ENCODE measurements around the gene PLAC8.
"Not testable (repeated sequence)": the region's sequence is repeated elsewhere in the genome, so short reads cannot be mapped to it uniquely, and the experiment has no call there.

Gene PLAC8

DNA sequence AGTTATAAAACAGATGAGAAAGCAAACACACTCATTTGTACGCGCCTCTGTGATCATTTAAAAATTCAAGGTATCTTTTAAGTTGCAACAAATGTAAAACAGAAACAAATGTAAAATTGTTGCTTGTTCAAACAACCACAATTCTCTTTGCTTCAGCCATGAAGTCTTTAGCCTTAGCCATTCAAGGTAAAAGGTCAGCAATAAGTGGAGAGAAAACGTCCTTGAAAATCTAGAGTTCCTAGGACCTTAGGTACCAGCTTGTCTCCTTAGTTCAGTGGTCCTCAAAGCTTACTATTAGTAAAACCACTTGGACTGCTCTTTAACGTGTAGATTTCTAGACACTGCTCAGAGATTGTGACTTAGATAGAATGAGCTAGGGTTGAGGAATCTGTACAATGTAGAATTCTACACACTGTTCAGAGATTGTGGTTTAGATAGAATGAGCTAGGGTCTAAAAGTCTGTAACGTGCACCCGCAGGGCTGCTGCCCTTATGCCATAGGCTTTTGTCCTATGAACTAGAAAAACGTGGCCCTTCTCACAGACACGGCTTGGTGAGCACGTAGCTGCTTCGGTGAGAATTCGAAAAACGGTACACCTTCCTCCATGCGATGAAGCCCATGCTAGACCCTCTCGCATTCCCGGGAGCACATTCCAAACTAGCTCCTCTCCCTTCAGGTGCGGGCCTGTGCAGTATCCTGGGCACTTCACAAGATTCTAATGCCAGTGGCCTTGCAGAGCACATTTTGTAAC lies 1.7 kb downstream of the PLAC8 start:
- DNase-seq (ENCODE audit: low read depth, low spot score), result no peak

DNA sequence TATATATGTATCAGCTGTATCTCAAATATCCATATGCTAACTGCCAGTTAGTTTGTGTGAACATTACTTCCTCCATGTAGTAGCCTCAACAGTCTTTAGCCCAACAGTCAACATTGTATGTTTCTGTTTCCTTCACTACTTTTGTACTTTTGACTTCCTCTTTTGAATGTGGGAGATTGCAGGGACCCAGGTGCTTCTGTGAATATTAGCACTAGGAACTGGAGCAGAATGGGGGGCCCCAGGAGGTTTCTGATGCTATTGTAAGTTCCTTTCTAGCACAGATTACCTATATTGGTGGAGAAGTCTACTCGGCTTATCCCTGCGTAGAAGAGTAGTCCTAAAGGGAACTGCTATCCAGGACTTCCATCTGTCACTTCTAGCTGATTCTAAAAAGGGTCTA lies 2.3 kb downstream of the PLAC8 start:
- DNase-seq (ENCODE audit: low read depth, low spot score), result no peak

DNA sequence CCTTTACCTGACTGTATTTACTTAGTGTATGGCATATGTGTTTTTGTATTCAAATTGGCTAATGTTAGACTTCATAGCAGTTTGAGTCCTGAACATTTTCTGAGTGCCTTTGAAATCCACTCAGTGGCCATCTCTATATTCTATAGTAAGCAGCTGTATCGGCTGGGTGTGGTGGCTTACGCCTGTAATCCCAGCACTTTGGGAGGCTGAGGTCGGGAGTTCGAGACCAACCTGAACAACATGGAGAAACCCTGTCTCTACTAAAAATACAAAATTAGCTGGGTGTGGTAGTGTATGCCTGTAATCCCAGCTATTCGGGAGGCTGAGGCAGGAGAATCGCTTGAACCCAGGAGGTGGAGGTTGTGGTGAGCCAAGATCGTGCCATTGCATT lies 2.8 kb downstream of the PLAC8 start:
- DNase-seq (ENCODE audit: low read depth, low spot score), result not testable (repeated sequence)

DNA sequence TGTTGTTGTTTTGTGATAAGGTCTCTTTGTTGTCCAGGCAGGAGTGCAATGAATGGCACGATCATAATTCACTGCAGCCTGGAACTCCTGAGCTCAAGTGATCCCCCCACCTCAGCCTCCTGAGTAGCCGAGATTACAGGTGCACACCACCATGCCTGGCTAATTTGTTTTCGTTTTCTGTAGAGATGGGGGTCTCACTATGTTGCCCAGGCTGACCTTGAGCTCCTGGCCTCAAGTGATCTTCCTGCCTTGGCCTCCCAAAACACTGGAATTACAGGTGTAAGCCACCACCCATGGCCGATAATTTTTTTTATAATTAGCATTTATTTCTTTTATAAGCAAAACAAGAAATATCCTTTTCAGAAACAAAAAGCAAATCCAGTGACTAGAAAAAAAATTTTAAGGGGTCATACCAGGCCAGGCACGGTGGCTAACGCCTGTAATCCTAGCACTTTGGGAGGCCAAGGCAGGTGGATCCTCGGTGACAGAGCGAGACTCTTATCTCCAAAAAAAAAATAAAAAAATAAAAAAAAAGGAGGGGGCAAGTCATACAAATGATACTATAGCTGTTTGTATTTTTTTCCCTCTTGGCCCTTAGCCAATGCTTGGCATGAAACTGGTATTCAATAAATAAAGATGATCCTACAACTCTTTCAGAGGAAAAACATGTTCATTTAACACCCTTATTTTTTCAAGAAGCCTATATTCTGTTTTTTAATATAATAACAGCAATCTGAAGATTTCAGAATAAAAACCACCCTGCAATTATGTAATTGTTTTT lies 3.4 kb downstream of the PLAC8 start:
- no peak for DNase-seq (ENCODE audit: low read depth, low spot score)

DNA sequence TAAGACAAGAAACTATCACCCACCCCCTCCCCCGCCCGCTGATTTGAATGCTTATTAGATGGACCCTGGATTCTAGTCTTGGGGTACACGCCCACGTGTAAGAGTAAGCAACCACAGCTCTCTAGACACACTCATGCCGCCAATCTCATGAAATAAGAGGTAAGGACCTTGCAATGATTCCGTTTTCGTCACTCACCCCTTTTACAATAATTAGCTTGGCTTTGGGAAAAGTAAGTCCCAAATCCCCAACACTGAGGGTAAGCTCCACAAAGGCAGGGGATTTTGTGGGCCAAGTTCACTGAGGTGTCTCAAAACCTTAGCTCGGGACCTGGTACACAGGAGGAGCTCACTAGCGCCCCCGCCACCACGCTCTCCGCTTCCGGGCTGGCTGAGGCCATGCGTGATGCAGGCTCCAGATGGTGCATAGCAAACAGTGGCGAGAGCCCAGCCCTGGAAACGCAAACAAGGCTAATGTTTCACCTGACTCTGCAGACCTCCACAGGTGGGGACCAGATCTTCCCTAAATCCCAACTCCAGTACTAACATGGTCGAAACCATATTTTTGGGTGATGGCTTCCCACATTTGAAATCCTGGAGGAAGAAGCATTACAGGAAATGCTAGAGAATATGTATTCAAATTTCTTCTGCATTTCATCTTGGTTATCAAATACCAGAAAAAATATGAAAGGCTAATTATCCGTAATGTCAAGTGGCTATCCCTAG lies 4.1 kb downstream of the PLAC8 start:
- DNase-seq (ENCODE audit: low read depth, low spot score), result peak; percentile 17

DNA sequence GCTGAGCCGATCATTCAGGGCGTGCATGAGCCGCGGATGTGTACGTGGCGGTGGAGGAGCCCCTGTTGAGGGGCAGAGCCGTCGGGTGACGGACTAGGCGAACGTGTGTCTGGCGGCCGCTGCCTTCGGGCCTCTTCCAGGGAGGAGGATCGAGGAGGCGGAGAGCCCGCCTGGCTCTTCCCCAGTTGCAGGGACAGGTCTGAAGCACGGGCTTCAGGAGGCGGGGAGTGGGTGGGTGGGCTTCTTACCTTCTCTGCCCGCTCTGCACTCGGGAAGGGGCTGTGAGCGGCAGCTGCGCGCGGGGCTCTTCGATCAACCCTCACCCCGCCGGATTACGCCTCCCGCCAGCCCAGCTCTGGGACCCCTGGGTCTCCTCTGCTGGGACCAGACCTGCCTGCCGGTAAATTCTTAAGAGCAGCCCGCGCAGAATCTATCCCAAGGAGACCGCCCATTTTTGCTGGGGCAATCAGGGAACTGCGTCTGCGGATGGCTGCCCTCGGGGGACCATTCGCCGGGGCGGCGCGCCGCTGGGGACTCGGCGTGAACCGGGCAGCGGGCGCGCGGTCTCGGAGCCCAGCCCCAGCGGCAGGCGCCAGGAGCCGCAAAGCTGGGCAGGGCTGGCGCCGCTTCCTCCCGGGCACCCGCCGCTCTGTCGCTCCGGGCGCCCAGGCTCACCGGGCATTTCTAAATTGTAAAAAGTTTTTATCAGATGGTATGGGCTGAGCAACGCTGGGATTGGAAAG lies 4.9 kb downstream of the PLAC8 start:
- DNase-seq (ENCODE audit: low read depth, low spot score), result no peak

DNA sequence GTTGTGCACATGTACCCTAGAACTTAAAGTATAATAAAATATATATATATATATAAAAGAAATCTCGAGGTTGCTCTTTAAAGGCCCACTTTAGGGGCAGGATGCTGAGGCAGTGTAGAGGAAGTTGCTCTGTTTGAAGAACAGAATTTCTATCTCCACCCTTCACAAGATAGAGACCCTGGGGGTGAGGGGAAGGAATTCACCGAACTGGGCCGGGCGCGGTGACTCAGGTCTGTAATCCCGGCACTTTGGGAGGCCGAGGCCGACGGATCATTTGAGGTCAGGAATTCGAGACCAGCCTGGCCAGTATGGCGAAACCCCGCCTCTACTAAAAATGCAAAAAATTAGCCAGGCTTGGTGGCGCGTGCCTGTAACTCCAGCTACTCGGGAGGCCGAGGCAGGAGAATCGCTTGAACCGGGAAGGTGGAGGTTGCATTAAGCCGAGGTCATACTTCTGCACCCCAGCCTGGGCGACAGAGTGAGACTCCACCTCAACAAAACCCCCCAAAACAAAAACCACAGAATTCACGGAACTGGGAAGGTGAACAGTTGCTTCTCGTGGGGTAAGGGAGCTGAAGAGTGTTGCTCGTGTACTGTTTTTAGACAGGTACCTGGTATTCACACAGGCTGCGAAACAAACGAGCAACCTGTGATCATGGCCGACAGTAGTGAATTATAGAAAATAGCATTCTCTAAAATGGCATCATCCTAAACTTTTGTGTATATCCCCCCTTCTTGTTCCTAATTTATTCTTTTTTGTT lies 6.2 kb downstream of the PLAC8 start:
- DNase-seq (ENCODE audit: low read depth, low spot score), result no peak

DNA sequence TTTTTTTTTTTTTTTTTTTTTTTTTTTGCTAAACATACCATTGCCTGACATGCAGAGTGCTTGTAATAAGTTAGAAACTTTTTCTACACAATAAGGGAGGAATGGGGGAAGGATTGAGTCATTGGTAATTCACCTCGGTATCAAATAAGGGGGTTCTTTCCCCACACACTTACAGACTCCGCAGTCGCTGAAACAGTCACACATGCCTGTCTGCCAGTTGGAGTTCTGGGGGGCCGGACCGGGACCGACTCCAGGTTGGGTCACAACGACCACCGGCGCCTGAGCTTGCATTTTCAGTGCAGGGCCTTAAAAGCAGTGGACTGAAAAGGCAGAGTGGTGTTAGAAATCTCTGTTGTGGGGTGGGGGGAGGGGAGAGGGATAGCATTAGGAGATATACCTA lies 6.9 kb downstream of the PLAC8 start:
- DNase-seq (ENCODE audit: low read depth, low spot score), result no peak

DNA sequence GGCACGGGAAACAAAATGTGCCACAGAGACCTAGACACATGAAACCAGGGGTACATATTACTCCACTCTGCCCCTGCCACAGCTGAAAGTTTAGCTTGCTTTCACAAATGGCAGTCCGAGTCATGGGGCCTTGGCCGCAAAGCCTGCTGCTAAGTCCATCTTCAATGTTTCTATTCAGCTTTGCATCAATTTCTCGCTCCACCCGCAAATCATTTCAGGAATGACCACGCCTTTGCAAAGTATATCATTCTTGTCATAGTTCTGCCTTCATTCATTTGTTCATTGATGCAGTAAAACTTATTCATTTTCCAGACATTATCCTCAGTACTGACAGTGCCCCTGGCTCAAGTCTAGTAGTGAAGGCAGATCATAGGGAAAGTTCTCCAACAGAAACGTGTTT lies 9.5 kb downstream of the PLAC8 start:
- DNase-seq (ENCODE audit: low read depth, low spot score), result no peak

DNA sequence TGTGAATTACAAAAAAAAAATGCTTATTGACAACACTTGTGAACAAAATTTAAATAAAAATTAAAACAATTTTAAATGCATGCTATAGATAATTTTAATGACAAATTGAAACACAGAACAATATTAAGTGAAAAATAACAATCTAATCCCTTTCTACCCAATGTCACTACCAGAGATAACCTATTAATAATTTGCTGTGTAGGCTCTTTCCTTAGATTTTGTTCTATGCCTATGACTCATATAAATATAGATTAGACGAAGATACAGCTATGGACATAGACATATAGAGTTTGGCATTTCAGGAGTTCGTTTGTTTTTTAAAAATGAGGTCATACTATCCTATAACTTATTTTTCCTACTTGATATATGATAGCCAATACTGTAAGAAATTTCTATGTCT lies 18.1 kb downstream of the PLAC8 start:
- DNase-seq (ENCODE audit: low read depth, low spot score), result no peak

DNA sequence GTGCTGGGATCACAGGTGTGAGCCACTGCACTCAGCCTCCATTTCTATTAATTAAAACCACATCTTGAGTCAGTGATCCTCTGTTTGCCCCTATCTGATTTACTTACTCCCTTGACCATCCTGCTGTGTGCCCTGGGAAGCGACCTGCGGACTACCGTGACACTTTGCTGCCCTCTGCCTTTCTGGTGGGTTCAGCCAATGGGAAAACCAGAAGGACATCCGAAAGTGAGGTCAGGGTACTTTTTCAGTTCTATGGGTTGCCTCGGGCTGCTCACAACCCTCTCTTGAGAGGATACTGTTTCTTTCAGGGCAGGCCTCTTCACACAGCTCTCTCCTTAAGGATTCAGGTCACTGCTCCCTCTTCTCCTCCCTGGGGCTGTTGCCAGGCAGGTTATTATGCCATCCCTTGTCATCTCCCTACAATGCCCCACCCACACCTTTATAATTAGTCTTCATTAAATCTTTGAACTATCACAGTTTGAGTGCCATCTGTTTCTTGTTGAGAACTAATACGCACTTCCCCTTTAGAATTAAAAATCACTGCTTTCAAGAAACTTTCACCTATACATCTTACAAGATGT lies 21.4 kb downstream of the PLAC8 start:
- no peak for DNase-seq (ENCODE audit: low read depth, low spot score)

DNA sequence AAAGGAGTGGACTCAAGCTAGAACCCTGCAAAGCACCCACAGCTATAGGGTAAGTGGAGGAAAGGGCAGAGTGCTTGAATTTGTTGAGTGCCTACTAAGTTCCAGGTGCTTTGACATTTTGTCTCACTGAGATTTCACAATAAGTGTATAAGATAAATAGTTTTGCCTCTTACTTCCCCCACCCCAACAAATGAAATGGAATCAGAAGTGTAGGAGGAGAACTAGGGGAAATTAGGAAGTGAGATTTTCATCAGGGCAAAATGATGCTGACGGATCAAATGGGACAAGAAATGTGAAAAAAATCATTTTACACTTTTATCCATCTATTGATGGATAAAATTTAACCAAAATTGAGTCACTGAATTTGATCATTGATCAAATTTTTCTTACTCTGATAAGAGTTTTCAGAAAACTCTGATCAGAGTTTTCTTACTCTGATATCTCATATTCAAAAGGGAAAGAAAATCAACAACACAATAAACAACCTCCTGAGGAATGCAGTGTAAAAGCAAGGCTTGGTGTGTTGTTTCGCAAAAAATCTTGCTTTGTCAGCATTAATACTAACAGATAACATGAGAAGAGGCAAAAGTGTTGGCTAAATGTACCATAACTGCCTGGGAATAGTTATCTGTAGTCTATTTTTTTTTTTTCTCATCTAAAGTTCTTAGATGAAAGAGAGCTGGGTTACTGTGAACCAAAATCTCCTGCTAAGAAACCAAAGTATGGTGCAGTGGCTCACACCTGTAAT lies 24.9 kb downstream of the PLAC8 start:
- DNase-seq (ENCODE audit: low read depth, low spot score), result no peak

DNA sequence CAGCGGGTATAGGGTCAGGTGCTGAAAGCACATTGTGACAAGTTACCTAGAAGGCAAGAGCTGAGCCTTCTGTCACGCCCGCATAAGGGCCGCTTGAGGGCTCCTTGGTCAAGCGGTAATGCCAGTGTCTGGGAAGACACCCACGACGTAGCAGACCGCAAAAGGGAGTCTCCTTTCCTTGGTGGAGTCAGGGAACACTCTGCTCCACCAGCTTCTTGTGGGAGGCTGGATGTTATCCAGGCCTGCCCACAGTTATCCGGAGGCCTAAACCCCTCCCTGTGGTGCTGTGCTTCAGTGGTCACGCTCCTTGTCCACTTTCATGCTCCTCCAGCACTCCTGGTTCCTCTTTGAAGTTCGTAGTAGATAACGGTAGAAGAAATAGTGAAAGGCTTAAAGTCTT lies 29.6 kb downstream of the PLAC8 start:
- DNase-seq (ENCODE audit: low read depth, low spot score), result not testable (repeated sequence)

DNA sequence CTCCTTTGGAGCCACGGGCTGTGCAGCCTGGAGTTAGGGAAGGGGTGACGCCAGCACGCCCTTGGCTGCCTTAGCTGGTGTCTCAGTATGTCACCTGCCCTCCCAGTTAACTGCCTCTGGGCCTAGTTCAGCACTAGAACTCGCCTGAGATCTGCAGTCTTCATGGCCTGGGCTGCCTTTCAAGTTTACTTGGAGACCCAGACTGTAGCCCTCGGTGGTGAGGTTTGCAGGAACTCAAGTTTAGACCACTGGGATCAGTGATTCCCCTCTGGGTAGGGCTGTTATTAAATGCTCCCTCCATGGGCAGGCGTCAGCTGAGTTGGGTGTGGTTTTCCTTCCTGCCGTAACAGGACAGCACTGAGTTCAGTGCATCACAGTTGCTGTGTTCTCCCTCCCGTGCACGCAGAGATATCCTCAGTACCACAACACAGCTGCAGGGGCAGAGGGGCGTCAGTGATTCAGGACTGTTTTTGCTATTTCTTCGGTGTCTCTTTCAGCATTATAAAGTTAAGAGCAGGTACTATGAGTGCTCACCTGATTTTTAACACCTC lies 30.5 kb downstream of the PLAC8 start:
- DNase-seq (ENCODE audit: low read depth, low spot score), result no peak

DNA sequence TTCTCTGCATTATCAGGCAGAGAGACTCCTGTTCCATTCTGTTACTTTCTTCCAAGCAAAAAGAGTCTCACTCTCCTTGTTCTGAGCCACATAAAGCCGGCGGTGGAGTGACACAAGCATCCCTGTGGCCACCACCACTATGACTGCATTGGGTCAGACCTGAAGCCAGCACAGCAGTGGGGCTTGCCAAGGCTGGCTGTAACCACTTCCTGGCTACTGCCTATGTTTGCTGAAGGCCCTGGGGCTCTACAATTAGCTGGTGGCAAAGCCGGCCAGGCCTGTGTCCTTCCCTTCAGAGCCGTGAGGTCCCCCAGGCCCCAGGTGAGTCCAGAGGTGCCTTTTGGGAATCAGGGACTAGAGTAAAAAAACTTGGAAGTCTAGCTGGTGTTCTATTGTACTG lies 31.8 kb downstream of the PLAC8 start:
- no peak for DNase-seq (ENCODE audit: low read depth, low spot score)

DNA sequence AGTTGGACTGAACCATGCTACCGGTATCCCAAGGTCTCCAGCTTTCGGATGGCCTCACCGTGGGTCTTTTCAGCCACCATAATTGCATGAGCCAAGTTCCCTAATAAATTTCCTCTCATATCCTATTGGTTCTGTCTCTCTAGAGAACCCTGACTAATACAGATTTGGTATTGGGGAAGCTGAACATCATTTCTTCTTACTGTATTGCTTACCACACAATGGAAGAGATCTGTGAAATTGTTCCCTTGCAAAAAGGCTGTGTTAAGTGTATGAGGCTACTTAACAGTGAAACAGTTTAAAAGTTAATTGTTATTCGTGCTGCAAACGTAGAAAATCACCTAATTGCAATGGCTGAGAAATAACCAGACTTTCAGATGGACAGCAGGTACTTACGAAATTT lies 34.0 kb downstream of the PLAC8 start:
- no peak for DNase-seq (ENCODE audit: low read depth, low spot score)

DNA sequence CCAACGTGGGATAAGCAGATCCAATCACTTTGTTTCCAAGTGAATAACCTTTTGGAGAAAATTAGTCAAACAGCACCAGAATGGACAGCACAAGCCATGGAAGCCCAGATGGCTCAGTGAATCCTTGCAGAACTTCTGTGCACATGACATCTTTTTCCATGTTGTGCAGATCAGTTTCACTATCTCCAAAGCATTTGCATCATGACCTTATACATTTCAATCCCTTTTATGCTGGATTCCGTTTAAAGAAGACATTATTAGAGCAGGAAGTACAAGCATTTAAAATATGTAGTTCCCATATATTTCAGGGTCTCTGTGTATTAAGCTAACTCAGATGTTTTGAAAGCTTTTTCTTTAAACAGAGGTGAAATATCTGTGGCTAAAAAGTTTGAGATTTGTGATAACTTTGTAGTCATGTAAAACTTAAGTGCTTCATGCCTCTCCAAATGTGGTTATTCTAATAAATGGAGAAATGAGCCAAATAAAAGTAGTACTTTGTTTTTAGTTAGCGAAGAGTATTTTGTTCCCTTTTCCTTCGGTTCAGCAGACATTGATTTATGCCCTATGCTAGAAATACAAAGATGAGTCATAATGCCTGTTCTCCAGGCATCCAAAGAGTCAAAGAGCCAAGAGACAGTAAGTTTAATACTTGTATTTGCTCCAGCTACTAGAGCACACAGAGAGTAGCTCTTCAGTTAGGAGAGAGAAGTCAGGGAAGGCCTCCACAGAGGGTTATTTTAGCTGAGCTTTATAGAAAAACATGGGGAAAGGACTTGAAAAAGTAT lies 39.0 kb downstream of the PLAC8 start:
- DNase-seq (ENCODE audit: low read depth, low spot score), result no peak

DNA sequence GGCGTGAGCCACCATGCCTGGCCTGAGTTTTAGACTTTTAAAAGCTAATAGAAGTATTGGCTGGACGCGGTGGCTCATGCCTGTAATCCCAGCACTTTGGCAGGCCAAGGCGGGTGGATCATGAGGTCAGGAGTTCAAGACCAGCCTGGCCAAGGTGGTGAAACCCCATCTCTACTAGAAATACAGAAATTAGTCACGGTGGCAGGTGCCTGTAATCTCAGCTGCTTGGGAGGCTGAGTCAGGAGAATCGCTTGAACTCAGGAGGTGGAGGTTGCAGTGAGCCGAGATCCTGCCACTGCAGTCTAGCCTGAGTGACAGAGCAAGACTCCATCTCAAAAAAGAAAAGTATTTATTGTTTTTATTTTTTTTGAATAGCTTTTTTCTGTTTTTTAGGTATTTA lies 39.7 kb downstream of the PLAC8 start:
- DNase-seq (ENCODE audit: low read depth, low spot score), result not testable (repeated sequence)
